GM23248 (cell line): ENCODE data around the gene GNAS. TPM values are rescaled to one million over a fixed set of nuclear protein-coding genes. Genes with fewer than 3 reads are reported as not detected.

Source experiments
- DNase-seq: peaks from one replicate; pipeline ENCODE4 v3.0.0-alpha.2; 2015
- H2AFZ ChIP-seq: fragments of 200-600 bp; sonication (generic); 2 replicates; pipeline ENCODE4 v1.6.1; 2016; ENCODE audit warnings: antibody characterized with exemption
- H3F3A ChIP-seq: fragments of 200-600 bp; sonication (generic); 2 replicates; pipeline ENCODE4 v1.6.1; 2016; ENCODE audit warnings: mild to moderate bottlenecking, antibody characterized with exemption, mixed run types; ENCODE audit not compliant: insufficient read depth
- H3K27ac ChIP-seq: fragments of 200-600 bp; sonication (generic); 2 replicates; pipeline ENCODE4 v1.5.1; 2016; ENCODE audit warnings: mild to moderate bottlenecking
- H3K27me3 ChIP-seq: fragments of 200-600 bp; sonication (generic); replicated peaks from 2 replicates; pipeline ENCODE4 v1.6.1; 2016; ENCODE audit warnings: mild to moderate bottlenecking; ENCODE audit not compliant: insufficient read depth
- H3K36me3 ChIP-seq: fragments of 200-600 bp; sonication (generic); 2 replicates; pipeline ENCODE4 v1.6.1; 2016; ENCODE audit warnings: low read depth, mild to moderate bottlenecking
- H3K4me1 ChIP-seq: fragments of 200-600 bp; sonication (generic); 2 replicates; pipeline ENCODE4 v1.6.1; 2016; ENCODE audit warnings: mild to moderate bottlenecking; ENCODE audit not compliant: insufficient read depth
- H3K4me2 ChIP-seq: fragments of 200-600 bp; sonication (generic); one replicate; pipeline ENCODE4 v1.6.1; 2016; ENCODE audit warnings: mild to moderate bottlenecking; ENCODE audit not compliant: unreplicated experiment
- H3K4me3 ChIP-seq: fragments of 200-600 bp; sonication (generic); 2 replicates; pipeline ENCODE4 v1.5.1; 2016; ENCODE audit warnings: mild to moderate bottlenecking
- H3K79me2 ChIP-seq: fragments of 200-600 bp; sonication (generic); 2 replicates; pipeline ENCODE4 v1.6.1; 2016; ENCODE audit warnings: mild to moderate bottlenecking; ENCODE audit not compliant: insufficient read depth
- H3K9ac ChIP-seq: fragments of 200-600 bp; sonication (generic); 2 replicates; pipeline ENCODE4 v1.6.1; 2016; ENCODE audit warnings: mild to moderate bottlenecking
- H3K9me2 ChIP-seq: fragments of 200-600 bp; sonication (generic); 2 replicates; pipeline ENCODE4 v1.6.1; 2016; ENCODE audit warnings: mixed run types, mild to moderate bottlenecking, moderate library complexity; ENCODE audit not compliant: insufficient read depth
- H3K9me3 ChIP-seq: fragments of 200-600 bp; sonication (generic); one replicate; pipeline ENCODE4 v1.6.1; 2017; ENCODE audit warnings: low read depth
- H4K20me1 ChIP-seq: fragments of 200-600 bp; sonication (generic); 2 replicates; pipeline ENCODE4 v1.6.0; 2016; ENCODE audit not compliant: insufficient read depth
- EZH2 ChIP-seq: fragments of 200-600 bp; sonication (generic); IDR thresholded peaks from 2 replicates; pipeline ENCODE4 v1.6.1; 2018; ENCODE audit warnings: antibody characterized with exemption, mild to moderate bottlenecking; ENCODE audit not compliant: insufficient read depth, poor library complexity, severe bottlenecking
- EZH2phosphoT487 ChIP-seq: fragments of 200-600 bp; sonication (generic); IDR thresholded peaks from 2 replicates; pipeline ENCODE4 v1.6.1; 2018; ENCODE audit warnings: antibody characterized with exemption, moderate library complexity, mild to moderate bottlenecking, low read depth; ENCODE audit not compliant: insufficient read depth
- WGBS, 2 experiments: methylation state at CpG; one replicate each; pipeline ENCODE4 v1.1.6; 2015 to 2017; ENCODE audit warnings: low lambda C conversion rate in 2 of 2, low coverage in 1 of 2; ENCODE audit errors: missing lambda C conversion rate in 2 of 2; 5-methylcytosine and 5-hydroxymethylcytosine counted together
- in situ Hi-C: fragments of 300-500 bp; cut with MboI; formaldehyde crosslinking; loops from 2 replicates; pipeline ENCODE4 v1.15.0; 2020
- polyA plus RNA-seq: library from polyadenylated mRNA; unstranded; fragments of >200 nt; fragmentation: Nextera tagmentation; extraction: Ambion mirVana; gene quantifications from 2 replicates; pipeline ENCODE4 v1.2.1, GENCODE V29; 2016
- total RNA-seq: library from RNA; depleted of rRNA; stranded (reverse); fragments of >200 nt; shearing (Covaris generic); gene quantifications from 2 replicates; pipeline ENCODE4 v1.2.3, GENCODE V29; 2014

Gene GNAS
- total and polyA plus RNA-seq, 2 experiments from 2014 or later: 421 to 904 TPM

DNA sequence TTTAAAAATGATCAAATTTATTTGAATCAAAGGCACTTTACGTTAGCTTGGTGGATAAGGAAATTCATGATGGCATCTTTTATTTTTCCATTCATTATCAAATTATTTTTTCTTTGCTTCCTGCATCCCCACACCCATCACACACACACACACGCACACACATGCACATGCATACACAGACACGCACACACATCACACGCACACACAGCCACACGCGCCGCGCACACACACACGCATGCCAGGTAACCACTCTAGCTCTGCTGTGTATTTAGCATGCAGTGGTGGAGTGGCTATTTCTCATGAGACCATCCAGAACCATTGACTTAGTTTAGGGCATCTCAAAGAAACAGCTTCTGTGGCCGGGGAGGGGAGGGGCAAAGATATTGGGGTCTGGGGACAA is 47.0 kb downstream of the GNAS start:
- peaks cover 26% of the 10 kb centered on the region for H3K36me3 ChIP-seq
- peaks cover 29% of the 10 kb centered on the region for H3F3A ChIP-seq
- H3K79me2 ChIP-seq: peaks cover 100% of the 10 kb centered on the region
- H3K9ac ChIP-seq: no peak overlapping the region
- no peaks in the 10 kb centered on the region for H3K9me3 ChIP-seq
- H3K4me2 ChIP-seq: no peak overlapping the region
- in situ Hi-C loops: no loop called here
- H3K4me3 ChIP-seq: no peak overlapping the region
- DNase-seq: no peak
- no peaks in the 10 kb centered on the region for H3K27me3 ChIP-seq
- no peak overlapping the region for H3K27ac ChIP-seq
- H2AFZ ChIP-seq: no peak overlapping the region
- H4K20me1 ChIP-seq: peaks cover 17% of the 10 kb centered on the region; the same call in 1 of the 2 replicates
- WGBS, 2 experiments: 87 to 88% methylated on average over 10 of the region's 10 CpGs
- no peaks in the 10 kb centered on the region for H3K9me2 ChIP-seq
- TF ChIP-seq EZH2phosphoT487 (no peak), EZH2 (no peak)
- peaks cover 41% of the 10 kb centered on the region for H3K4me1 ChIP-seq

GRCh38 chr20:58900397-58900796 is 47.9 kb downstream of the GNAS start:
- peak overlapping the region; percentile 14; the same call in 1 of the 2 replicates for H3K27ac ChIP-seq
- in situ Hi-C loops: no loop called here
- H3K9me3 ChIP-seq: no peaks in the 10 kb centered on the region
- H2AFZ ChIP-seq: no peak overlapping the region
- peaks cover 35% of the 10 kb centered on the region for H3K36me3 ChIP-seq
- no peak for TF ChIP-seq EZH2
- no peak for TF ChIP-seq EZH2phosphoT487
- peaks cover 100% of the 10 kb centered on the region for H3K79me2 ChIP-seq
- H3K9ac ChIP-seq: no peak overlapping the region
- H3F3A ChIP-seq: peaks cover 38% of the 10 kb centered on the region
- H4K20me1 ChIP-seq: peaks cover 17% of the 10 kb centered on the region; the same call in 1 of the 2 replicates
- 74 to 75% methylated on average over 7 of the region's 7 CpGs for WGBS, 2 experiments
- H3K27me3 ChIP-seq: no peaks in the 10 kb centered on the region
- H3K4me1 ChIP-seq: peaks cover 32% of the 10 kb centered on the region
- H3K9me2 ChIP-seq: no peaks in the 10 kb centered on the region
- no peak overlapping the region for H3K4me2 ChIP-seq
- H3K4me3 ChIP-seq: no peak overlapping the region
- peak; percentile 35 for DNase-seq

- peaks cover 17% of the 10 kb centered on the region; the same call in 1 of the 2 replicates for H4K20me1 ChIP-seq
- peaks cover 49% of the 10 kb centered on the region for H3F3A ChIP-seq
- H3K4me3 ChIP-seq: no peak overlapping the region
- peaks cover 47% of the 10 kb centered on the region for H3K36me3 ChIP-seq
- peaks cover 100% of the 10 kb centered on the region for H3K79me2 ChIP-seq
- H3K4me2 ChIP-seq: no peak overlapping the region
- H2AFZ ChIP-seq: no peak overlapping the region
- no peaks in the 10 kb centered on the region for H3K9me2 ChIP-seq
- DNase-seq: no peak
- H3K27ac ChIP-seq: no peak overlapping the region
- TF ChIP-seq EZH2 (no peak), EZH2phosphoT487 (no peak)
- no peak overlapping the region for H3K9ac ChIP-seq
- peaks cover 21% of the 10 kb centered on the region for H3K4me1 ChIP-seq
- no peaks in the 10 kb centered on the region for H3K27me3 ChIP-seq
- in situ Hi-C loops: no loop called here
- WGBS, 2 experiments: 66 to 70% methylated on average over 18 to 19 of the region's 19 CpGs
- H3K9me3 ChIP-seq: no peaks in the 10 kb centered on the region
These were observed 49.2 kb downstream of the GNAS start for GRCh38 chr20:58901488-58902402.

DNA sequence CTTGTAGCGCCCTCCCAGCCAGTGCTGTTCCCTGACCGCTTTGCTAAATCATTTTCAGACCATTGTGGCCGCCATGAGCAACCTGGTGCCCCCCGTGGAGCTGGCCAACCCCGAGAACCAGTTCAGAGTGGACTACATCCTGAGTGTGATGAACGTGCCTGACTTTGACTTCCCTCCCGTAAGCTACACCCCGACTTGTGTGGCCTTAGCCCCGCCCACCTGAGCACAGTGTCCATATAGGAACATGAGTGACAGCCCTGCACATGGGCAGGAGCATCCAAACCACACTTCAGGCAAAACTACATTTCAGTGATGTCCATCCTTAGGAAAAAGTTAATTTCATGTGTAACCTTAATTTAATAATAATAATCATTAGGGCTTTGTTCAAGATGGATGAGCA is 51.1 kb downstream of the GNAS start:
- TF ChIP-seq EZH2 (no peak), EZH2phosphoT487 (no peak)
- peaks cover 97% of the 10 kb centered on the region for H3K79me2 ChIP-seq
- no peaks in the 10 kb centered on the region for H3K27me3 ChIP-seq
- no peaks in the 10 kb centered on the region for H3K9me3 ChIP-seq
- H3K4me3 ChIP-seq: no peak overlapping the region
- no peak overlapping the region for H2AFZ ChIP-seq
- H3K27ac ChIP-seq: no peak overlapping the region
- no peak overlapping the region for H3K4me2 ChIP-seq
- no peak for DNase-seq
- in situ Hi-C loops: no loop called here
- H3K9ac ChIP-seq: no peak overlapping the region
- 74 to 78% methylated on average over 9 of the region's 9 CpGs for WGBS, 2 experiments
- H3K36me3 ChIP-seq: peaks cover 60% of the 10 kb centered on the region
- H3K9me2 ChIP-seq: no peaks in the 10 kb centered on the region
- peaks cover 63% of the 10 kb centered on the region for H3F3A ChIP-seq
- H3K4me1 ChIP-seq: peaks cover 18% of the 10 kb centered on the region
- H4K20me1 ChIP-seq: peaks cover 11% of the 10 kb centered on the region; the same call in 1 of the 2 replicates
